Measurements from ENCODE around the gene KRT12.
"Not testable (repeated sequence)": the region's sequence is repeated elsewhere in the genome, so short reads cannot be mapped to it uniquely, and the experiment has no call there.

Gene KRT12

GRCh38 chr17:40883626-40884334, 16.8 kb upstream of the KRT12 start:
- no peak for DNase-seq (ENCODE audit: low read depth)

- no peak for DNase-seq (ENCODE audit: low read depth)
These were observed 16.0 kb upstream of the KRT12 start for GRCh38 chr17:40883031-40883430.

DNA sequence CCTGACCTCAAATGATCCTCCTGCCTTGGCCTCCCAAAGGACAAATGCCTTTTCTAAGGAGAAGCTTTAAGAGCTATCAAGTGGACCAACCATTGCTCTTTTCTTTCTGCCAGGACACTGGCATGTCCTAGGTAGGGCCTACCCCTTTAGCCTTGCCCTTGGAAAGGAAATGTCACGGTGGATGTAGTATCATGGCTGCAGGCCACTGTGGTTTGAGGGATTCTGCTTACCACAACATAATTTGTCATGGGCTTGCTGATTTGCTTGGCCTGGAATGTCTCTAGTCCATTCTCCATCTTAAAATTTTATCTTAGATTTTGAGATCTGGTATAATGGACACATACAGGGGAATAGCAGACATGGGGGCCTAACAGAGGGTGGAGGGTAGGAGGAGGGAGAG, 12.0 kb upstream of the KRT12 start:
- DNase-seq (ENCODE audit: low read depth): no peak

- DNase-seq (ENCODE audit: low read depth): no peak
These were observed 11.0 kb upstream of the KRT12 start for GRCh38 chr17:40878044-40878443.

DNA sequence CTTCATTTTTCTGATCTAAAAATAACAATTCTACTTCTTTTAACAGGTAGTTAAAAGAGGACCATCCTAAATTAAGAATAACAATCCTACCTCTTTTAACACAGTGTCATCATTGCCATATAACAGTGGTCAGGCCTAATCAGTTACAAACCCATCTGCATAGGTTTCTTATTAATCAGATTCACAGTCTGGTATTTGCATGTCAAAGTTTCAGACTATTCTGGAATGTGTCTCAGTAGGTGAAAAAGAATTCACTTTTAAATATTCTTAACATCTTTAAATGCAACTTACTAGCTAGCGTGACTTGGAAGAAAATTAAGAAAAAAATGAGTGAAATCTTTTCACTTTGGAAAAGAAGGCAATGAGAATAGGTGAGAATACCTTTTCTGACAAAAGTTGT, 6.8 kb upstream of the KRT12 start:
- no peak for DNase-seq (ENCODE audit: low read depth)

- DNase-seq (ENCODE audit: low read depth): no peak
These were observed 6.2 kb upstream of the KRT12 start for GRCh38 chr17:40873255-40873654.

- no peak for DNase-seq (ENCODE audit: low read depth)
These were observed 5.4 kb upstream of the KRT12 start for GRCh38 chr17:40872416-40872815.

DNA sequence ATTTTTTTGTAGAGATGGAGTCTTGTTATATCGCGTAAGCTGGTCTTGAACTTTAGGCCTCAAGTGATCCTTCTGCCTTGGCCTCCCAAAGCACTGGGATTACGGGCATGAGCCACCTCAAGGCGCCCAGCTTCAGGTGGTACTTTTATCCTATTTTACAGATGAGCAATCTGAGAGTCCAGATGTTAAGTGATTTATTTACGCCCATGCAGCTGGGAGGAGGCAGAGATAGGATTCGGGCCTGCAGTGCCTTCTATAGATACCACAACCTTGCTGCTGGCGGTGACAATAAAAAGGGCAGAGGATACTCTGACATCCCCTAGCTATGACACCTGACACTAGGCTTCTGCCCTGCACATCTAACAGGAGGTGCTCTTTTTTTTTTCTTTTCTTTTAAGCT, 4.3 kb upstream of the KRT12 start:
- DNase-seq (ENCODE audit: low read depth): no peak

GRCh38 chr17:40870136-40870535, 3.1 kb upstream of the KRT12 start:
- DNase-seq (ENCODE audit: low read depth): no peak

DNA sequence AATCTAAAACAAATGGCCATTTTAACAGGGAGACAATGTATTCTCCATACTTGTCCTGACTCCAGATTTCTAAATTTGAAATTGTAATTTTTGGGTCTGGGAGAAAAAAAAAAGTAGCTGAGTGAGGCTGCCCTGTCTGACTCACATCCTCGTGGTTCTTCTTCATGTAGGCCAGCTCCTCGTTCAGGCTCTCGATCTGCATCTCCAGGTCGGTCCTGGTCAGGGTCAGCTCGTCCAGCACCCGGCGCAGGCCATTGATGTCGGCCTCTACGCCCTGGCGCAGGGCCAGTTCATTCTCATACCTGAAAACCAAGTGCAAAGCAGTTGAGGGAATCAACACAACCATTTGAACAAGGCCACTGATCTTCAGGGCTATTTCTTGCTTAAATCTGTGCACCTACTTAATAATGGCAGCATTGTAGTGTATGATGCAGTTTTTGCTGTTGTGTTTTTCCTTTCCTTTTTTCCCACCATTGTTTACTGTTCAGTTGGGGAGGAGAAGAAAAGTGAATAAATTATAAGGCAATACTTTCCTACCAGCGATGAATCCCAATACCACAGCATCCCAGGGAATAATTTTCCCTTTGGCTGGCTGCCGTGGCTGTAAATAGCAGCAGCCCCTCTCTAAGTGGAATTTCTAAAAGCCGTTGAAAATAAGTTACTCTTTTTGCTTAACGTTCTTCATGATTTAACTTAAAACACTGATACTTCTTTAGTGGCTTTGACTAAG, 2.2 kb downstream of the KRT12 start:
- DNase-seq (ENCODE audit: low read depth): no peak

DNA sequence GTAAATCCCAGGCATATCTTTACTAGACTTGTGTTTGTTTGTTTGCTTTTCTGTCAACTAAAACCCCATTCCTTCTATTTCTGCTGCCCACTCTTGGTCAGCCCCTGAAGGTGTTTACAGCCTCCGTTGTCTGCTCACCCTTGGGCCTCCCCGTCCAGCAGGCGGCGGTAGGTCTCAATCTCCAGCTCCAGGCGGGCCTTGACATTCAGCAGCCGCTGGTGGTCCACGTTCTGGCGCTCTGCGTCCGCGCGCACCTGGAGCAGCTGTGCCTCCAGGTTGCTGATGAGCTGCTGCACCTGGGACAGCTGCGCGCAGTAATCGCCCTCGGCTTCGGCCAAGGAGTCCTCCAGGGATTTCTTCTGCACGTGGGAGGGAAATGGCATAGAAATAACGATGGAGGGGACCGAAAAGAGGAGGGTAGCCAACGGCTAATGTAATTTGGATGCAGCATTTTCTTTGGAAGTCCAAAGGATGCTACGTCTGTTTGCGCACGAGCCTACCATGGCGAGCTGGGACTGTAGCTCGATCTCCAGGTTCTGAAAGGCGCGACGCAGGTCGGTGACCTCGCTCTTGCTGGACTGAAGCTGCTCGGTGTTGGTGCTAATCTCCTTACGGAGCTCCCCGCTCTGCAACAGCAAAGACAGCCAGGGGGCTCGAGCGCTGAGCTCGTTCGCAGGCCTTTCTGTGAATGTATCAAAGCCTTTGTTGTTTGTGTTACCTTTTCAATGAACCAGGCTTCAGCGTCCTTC, 3.9 kb downstream of the KRT12 start:
- DNase-seq (ENCODE audit: low read depth): no peak

- no peak for DNase-seq (ENCODE audit: low read depth)
These were observed 7.5 kb downstream of the KRT12 start for GRCh38 chr17:40859536-40859935.

- not testable (repeated sequence) for DNase-seq (ENCODE audit: low read depth)
These were observed 8.4 kb downstream of the KRT12 start for GRCh38 chr17:40858667-40859066.

DNA sequence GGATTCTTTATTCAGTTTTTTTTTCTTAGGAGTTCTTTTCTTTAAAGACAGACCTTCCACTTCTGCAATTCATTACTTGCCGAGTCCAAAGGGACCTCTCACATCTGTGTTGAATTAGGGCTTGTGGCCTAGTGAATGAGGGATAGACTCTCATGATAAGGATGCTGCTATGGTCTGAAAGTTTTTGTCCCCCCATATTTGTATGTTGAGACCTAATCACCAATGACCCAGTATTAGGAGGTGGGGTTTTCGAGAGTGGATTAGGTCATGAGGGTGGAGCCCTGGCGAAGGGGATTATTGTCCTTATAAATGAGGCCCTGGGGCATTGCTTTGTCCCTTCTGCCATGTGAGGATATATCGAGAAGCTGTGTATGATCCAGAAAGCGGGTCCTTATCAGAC, 9.5 kb downstream of the KRT12 start:
- no peak for DNase-seq (ENCODE audit: low read depth)

GRCh38 chr17:40854175-40854814, 12.7 kb downstream of the KRT12 start:
- peak; percentile 68 for DNase-seq (ENCODE audit: low read depth)

DNA sequence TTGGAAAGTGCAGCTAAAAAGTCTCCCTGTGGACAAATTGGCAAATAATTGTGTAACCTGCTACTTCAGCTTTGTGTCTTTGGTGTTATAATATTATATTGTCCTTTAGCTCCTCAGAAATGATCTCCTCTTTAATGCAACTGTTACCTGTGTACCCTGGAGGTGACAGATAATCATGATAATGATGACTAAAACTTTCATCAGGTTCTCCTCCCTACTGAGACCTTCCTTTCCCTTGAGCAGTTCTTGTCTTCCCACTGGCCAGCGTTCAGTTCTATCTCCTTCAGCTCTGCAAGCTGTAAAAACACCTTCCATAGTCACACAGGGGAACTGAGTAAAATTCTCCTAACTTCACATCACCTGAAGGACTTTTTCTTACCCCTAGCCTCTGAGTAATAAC, 14.7 kb downstream of the KRT12 start:
- DNase-seq (ENCODE audit: low read depth): no peak

DNA sequence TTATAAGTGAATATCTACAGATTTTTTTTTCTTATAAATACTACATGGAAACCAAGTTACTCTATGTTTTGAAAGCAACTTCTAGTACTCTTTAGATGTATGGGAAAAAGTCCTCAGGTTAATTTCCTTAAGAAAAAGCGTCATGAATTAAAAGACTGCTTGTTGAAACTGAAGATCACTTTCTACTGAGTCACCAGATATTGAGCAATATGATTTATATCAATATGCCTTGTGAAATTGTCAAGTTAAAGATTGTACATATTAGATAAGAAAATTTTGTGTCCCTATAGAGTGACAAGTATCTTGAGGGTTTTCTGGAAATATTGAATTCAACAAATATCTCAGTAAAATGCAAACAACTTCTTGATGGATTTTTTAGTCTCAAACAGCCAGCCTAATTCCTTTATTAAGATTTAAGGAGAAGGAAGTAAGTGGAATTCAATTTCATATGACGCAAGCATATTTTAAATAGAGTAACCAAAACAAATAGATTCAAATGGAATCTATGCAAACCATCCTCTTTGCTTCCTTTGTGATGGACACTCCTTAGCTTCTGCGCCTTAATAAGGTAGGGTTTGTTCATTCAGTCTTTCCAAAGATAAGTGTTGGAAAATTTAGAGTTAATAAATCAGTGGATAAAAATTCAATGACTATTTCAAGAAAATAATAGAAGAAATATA, 16.6 kb downstream of the KRT12 start:
- DNase-seq (ENCODE audit: low read depth): no peak

DNA sequence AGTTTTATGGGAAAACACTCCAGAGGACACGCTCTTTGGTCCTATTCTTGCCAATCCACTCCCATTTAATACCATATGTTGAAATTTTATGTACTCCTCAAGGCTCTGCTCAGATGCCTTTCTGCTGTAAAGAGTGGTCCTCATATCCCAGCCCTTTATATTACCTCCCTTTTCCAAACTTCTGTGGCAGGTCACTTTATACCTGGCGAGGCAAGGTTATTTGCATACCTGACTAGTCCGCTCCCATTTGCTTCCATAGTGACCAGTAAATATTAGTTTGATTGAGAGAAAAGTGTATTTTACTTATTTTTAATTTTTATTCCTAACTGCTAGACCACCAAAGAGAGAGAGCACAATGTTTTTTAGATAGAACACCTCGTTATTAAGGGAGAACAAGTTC, 17.3 kb downstream of the KRT12 start:
- DNase-seq (ENCODE audit: low read depth): no peak

DNA sequence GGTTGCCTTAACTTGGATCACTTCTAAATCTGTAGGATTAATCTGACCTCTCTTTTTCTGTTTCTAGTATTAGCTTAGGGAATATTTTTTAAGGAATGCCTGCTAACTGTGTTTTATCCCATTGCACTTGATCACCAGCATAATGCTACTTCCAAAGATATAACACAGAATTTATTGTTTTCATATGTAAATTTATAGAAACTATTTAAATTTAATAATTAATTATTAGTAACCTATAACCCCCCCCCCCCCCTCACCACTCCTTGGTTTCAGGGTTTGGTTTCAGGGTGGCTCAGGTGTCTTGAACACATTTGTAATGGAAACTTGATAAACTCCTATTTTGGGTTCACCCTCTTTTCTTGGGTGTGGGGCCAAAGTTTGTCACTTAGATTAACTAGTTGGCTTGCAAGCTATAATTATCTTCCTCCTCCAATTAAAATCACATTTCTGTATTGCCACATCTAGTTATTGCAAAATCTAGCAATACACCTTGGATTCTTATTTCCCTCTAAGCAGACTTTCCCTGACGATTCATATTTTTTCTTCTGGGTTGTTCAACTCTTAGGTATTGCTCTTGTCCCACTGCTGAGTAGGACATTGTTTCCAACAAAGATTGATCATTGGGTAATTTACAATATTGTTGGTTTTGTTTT, 18.3 kb downstream of the KRT12 start:
- no peak for DNase-seq (ENCODE audit: low read depth)

DNA sequence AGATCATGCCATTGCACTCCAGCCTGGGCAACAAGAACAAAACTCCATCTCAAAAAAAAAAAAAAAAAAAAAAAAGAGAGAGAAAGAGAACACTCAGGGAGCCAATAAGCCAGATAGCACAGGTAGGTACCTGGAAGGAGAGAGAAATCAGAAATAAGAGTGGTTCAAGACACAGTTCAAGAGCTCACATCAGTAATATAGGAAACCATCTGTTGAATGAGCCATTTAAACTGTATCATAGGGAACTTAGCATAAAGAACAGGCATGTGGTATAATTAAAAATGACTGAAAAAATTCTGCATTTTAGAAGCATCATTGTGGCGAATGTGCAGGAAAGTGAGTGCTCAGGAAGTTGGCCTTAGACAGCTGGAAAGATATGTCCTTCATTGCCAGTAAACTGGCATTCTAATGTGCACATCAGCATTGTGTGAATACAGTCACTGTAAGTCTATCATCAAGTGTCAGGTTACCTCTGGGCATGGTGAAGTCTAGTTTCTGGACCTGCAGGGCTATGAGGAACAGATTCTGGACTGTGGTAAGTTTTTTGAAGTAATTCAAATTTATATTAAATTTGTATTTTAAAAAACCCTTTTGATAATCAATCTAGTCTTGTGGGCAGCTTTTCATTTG, 20.4 kb downstream of the KRT12 start:
- no peak for DNase-seq (ENCODE audit: low read depth)

GRCh38 chr17:40844671-40845107, 22.3 kb downstream of the KRT12 start:
- DNase-seq (ENCODE audit: low read depth): no peak
